Osteoblast (primary cell): ENCODE measurements around the gene TMEM255B. TPM values are rescaled to one million over a fixed set of nuclear protein-coding genes. Genes with fewer than 3 reads are reported as not detected.
A peak's percentile ranks its signal among the peaks of the same experiment; 100 is the strongest.

Experiments
- DNase-seq: peaks from one replicate; pipeline ENCODE4 v3.0.0; 2011; ENCODE audit warnings: low spot score, mixed read lengths; ENCODE audit not compliant: insufficient read length; ENCODE audit errors: missing footprints
- H2AFZ ChIP-seq: 2 replicates; pipeline ENCODE4 v1.6.0; 2011; ENCODE audit warnings: mild to moderate bottlenecking, low read length
- H3K27ac ChIP-seq: 2 replicates; pipeline ENCODE4 v1.5.1; 2011; ENCODE audit warnings: mild to moderate bottlenecking, low read depth, low read length, moderate library complexity
- H3K27me3 ChIP-seq: 2 replicates; pipeline ENCODE4 v1.6.0; 2012; ENCODE audit warnings: mild to moderate bottlenecking, control low read depth, inconsistent platforms, low read length, moderate library complexity; ENCODE audit not compliant: insufficient read depth
- H3K36me3 ChIP-seq: 2 replicates; pipeline ENCODE4 v1.5.1; 2011; ENCODE audit warnings: mild to moderate bottlenecking, low read length, control low read depth, moderate library complexity; ENCODE audit not compliant: insufficient read depth
- H3K4me1 ChIP-seq: 2 replicates; pipeline ENCODE4 v1.5.1; 2011; ENCODE audit warnings: mild to moderate bottlenecking, low read length, control low read depth, moderate library complexity; ENCODE audit not compliant: insufficient read depth
- H3K4me2 ChIP-seq: 2 replicates; pipeline ENCODE4 v1.6.0; 2011; ENCODE audit warnings: mild to moderate bottlenecking, low read length; ENCODE audit not compliant: insufficient read depth
- H3K4me3 ChIP-seq: fragments of 200-600 bp; sonication (generic); 3 replicates; pipeline ENCODE4 v1.5.1; 2012; ENCODE audit warnings: mild to moderate bottlenecking, low read length, inconsistent platforms; ENCODE audit not compliant: insufficient read depth
- H3K79me2 ChIP-seq: 2 replicates; pipeline ENCODE4 v1.6.0; 2012; ENCODE audit warnings: mild to moderate bottlenecking, low read length, control low read depth, inconsistent platforms; ENCODE audit not compliant: insufficient read depth
- H3K9me3 ChIP-seq: 2 replicates; pipeline ENCODE4 v1.5.1; 2011; ENCODE audit warnings: low read depth, low read length, control low read depth
- H4K20me1 ChIP-seq: 2 replicates; pipeline ENCODE4 v1.6.0; 2012; ENCODE audit warnings: mild to moderate bottlenecking, low read length, control low read depth; ENCODE audit not compliant: insufficient read depth
- total RNA-seq: library from RNA; depleted of rRNA; stranded (reverse); fragments of >200 nt; gene quantifications from 2 replicates; pipeline ENCODE4 v1.2.3, GENCODE V29; 2012
- TF ChIP-seq, protein P1 (sequence below): IDR thresholded peaks from 2 replicates; pipeline ENCODE4 v1.5.1; 2011; ENCODE audit warnings: mild to moderate bottlenecking, low read depth, low read length, moderate library complexity; ENCODE audit errors: extremely low read depth

The TMEM255B gene
- total RNA-seq, 1 donor = 1.8 TPM

DNA sequence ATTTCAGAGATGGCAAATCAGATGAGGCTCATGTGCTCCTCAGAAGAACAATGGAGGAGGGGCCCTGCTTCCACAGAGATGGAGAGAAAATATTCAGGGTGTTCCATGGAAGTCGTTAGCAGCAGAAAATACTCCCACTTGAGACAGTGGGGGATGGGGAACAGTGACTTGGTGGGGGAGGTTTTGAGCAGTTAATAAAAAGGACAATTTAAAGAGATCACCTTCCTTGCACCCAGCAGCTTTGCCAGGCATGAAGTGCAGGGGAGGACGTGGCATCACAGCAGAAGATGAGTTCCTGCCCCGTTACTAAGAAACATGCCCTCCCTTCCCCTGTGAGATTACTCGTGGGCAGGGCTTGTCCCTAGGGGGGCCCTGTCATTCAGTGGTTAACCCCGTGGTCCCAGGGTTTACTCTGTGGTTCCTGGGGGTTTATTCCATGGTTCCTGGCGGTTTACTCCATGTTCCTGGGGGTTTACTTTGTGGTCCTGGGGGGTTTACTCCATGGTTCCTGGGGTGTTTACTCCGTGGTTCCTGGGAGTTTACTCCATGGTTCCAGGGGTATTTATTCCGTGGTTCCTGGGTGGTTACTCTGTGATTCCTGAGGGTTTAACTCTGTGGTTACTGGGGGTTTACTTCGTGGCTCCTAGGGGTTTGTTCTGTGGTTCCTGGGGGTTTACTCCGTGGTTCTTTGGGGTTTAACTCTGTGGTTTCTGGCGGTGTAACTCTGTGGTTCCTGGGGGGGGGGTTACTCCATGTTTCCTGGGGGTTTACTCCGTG, 49.2 kb downstream of the TMEM255B start:
- no peaks in the 10 kb centered on the region for H4K20me1 ChIP-seq
- H3K79me2 ChIP-seq = no peaks in the 10 kb centered on the region
- peak; percentile 92 for DNase-seq
- H3K27ac ChIP-seq = no peak overlapping the region
- H3K4me1 ChIP-seq = no peaks in the 10 kb centered on the region
- TF ChIP-seq, protein P1, sequence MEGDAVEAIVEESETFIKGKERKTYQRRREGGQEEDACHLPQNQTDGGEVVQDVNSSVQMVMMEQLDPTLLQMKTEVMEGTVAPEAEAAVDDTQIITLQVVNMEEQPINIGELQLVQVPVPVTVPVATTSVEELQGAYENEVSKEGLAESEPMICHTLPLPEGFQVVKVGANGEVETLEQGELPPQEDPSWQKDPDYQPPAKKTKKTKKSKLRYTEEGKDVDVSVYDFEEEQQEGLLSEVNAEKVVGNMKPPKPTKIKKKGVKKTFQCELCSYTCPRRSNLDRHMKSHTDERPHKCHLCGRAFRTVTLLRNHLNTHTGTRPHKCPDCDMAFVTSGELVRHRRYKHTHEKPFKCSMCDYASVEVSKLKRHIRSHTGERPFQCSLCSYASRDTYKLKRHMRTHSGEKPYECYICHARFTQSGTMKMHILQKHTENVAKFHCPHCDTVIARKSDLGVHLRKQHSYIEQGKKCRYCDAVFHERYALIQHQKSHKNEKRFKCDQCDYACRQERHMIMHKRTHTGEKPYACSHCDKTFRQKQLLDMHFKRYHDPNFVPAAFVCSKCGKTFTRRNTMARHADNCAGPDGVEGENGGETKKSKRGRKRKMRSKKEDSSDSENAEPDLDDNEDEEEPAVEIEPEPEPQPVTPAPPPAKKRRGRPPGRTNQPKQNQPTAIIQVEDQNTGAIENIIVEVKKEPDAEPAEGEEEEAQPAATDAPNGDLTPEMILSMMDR = no peak
- peaks cover 12% of the 10 kb centered on the region for H3K9me3 ChIP-seq
- no peak overlapping the region for H2AFZ ChIP-seq
- no peaks in the 10 kb centered on the region for H3K27me3 ChIP-seq
- no peak overlapping the region for H3K4me3 ChIP-seq
- no peaks in the 10 kb centered on the region for H3K36me3 ChIP-seq
- no peak overlapping the region for H3K4me2 ChIP-seq

- H3K4me3 ChIP-seq = no peak overlapping the region
- H3K4me1 ChIP-seq = peaks cover 9% of the 10 kb centered on the region
- H3K79me2 ChIP-seq = no peaks in the 10 kb centered on the region
- no peak overlapping the region for H3K27ac ChIP-seq
- no peak for DNase-seq
- peaks cover 4% of the 10 kb centered on the region for H4K20me1 ChIP-seq
- no peaks in the 10 kb centered on the region for H3K36me3 ChIP-seq
- TF ChIP-seq, protein P1 = no peak
- no peak overlapping the region for H3K4me2 ChIP-seq
- no peaks in the 10 kb centered on the region for H3K27me3 ChIP-seq
- peaks cover 12% of the 10 kb centered on the region for H3K9me3 ChIP-seq
- H2AFZ ChIP-seq = no peak overlapping the region
Measured at GRCh38 chr13:113809934-113810333, 50.9 kb downstream of the TMEM255B start.

DNA sequence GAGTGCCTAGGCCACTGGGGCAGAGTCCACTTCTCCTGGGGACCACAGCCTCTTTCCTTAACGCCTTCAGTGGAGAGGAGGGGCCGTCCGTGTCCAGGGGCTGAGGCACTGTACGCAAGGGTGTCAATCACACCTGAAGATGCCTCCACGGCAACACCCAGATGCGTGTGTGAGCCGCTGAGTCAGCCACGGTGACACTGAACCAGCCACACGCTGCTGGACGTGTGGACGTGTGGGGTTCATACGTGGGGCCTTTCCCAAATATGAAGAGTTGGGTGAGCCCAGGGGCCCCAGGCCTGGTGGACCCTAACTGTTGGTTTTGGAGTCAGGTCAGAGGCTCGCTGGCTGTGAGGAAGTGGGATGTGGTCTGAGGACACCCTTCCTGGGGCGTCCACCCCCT, 51.6 kb downstream of the TMEM255B start:
- H3K4me1 ChIP-seq = peaks cover 9% of the 10 kb centered on the region
- H3K79me2 ChIP-seq = no peaks in the 10 kb centered on the region
- no peak for DNase-seq
- H3K27ac ChIP-seq = no peak overlapping the region
- H4K20me1 ChIP-seq = peaks cover 4% of the 10 kb centered on the region
- peaks cover 12% of the 10 kb centered on the region for H3K9me3 ChIP-seq
- no peaks in the 10 kb centered on the region for H3K36me3 ChIP-seq
- no peak overlapping the region for H3K4me3 ChIP-seq
- no peak overlapping the region for H2AFZ ChIP-seq
- H3K27me3 ChIP-seq = no peaks in the 10 kb centered on the region
- H3K4me2 ChIP-seq = no peak overlapping the region
- TF ChIP-seq, protein P1 = no peak

DNA sequence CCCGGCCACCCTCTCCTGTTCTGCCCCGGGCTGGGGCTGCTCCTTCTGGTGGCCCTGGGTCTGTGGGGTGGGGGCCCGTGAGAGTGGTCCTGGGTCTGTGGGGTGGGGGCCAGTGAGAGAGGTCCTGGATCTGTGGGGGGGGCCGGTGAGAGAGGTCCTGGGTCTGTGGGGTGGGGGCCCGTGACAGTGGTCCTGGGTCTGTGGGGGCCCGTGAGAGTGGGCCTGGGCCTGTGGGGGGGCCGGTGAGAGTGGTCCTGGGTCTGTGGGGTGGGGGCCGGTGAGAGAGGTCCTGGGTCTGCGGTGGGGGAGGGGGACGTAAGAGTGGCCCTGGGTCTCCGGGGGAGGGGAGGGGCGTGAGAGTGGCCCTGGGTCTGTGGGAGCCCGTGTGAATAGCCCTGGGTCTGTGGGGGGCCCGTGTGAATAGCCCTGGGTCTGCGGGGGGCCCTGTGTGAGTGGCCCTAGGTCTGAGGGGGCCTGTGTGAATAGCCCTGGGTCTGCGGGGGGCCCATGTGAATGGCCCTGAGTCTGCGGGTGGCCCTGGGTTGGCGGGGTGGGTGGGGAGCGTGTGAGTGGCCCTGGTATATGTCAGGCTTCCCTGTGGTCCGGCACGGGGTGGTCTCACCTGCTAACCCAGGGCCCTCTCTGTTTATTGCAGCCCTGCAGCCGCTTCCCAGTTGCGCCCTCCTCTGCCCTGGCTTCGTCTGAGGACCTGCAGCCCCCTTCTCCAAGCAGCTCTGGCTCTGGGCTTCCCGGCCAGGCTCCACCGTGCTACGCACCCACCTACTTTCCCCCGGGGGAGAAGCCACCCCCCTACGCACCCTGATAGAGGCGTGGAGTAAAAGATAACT, 52.3 kb downstream of the TMEM255B start:
- H3K4me1 ChIP-seq = peaks cover 10% of the 10 kb centered on the region
- H3K79me2 ChIP-seq = no peaks in the 10 kb centered on the region
- no peak overlapping the region for H2AFZ ChIP-seq
- DNase-seq = no peak
- H3K27me3 ChIP-seq = no peaks in the 10 kb centered on the region
- no peak overlapping the region for H3K27ac ChIP-seq
- peaks cover 12% of the 10 kb centered on the region for H3K9me3 ChIP-seq
- H3K4me2 ChIP-seq = no peak overlapping the region
- no peaks in the 10 kb centered on the region for H3K36me3 ChIP-seq
- H4K20me1 ChIP-seq = peaks cover 4% of the 10 kb centered on the region
- TF ChIP-seq, protein P1 = no peak
- H3K4me3 ChIP-seq = no peak overlapping the region
